KMS-11 (cell line): ENCODE measurements around the gene SFN.
"Not testable (repeated sequence)": the region's sequence is repeated elsewhere in the genome, so short reads cannot be mapped to it uniquely, and the experiment has no call there.

Source experiments
- H2AFZ ChIP-seq: fragments of 200-600 bp; sonication (generic); 2 replicates; pipeline ENCODE4 v1.6.1; 2016; ENCODE audit warnings: antibody characterized with exemption, mixed run types, low read depth
- H3K27ac ChIP-seq: fragments of 200-600 bp; sonication (generic); 2 replicates; pipeline ENCODE4 v1.6.1; 2016; ENCODE audit warnings: mild to moderate bottlenecking, mixed run types
- H3K27me3 ChIP-seq: fragments of 200-600 bp; sonication (generic); 2 replicates; pipeline ENCODE4 v1.6.1; 2017; ENCODE audit warnings: mild to moderate bottlenecking, low read depth, mixed run types, moderate library complexity; ENCODE audit not compliant: insufficient read depth
- H3K36me3 ChIP-seq: fragments of 200-600 bp; sonication (generic); 2 replicates; pipeline ENCODE4 v1.6.1; 2017; ENCODE audit warnings: mild to moderate bottlenecking, mixed run types; ENCODE audit not compliant: insufficient read depth
- H3K4me1 ChIP-seq: fragments of 200-600 bp; sonication (generic); 2 replicates; pipeline ENCODE4 v1.6.1; 2016; ENCODE audit warnings: mild to moderate bottlenecking, low read depth, mixed run types; ENCODE audit not compliant: poor library complexity, severe bottlenecking
- H3K4me2 ChIP-seq: fragments of 200-600 bp; sonication (generic); 2 replicates; pipeline ENCODE4 v1.7.0; 2016; ENCODE audit warnings: mild to moderate bottlenecking, mixed run types
- H3K4me3 ChIP-seq: fragments of 200-600 bp; sonication (generic); IDR thresholded peaks from 2 replicates; pipeline ENCODE4 v1.6.1; 2017; ENCODE audit warnings: low read depth, low read length, mixed read lengths; ENCODE audit not compliant: insufficient read depth
- H3K79me2 ChIP-seq: fragments of 200-600 bp; sonication (generic); 2 replicates; pipeline ENCODE4 v1.6.1; 2016; ENCODE audit warnings: low read depth, mixed run types; ENCODE audit not compliant: insufficient read depth
- H3K9ac ChIP-seq: fragments of 200-600 bp; sonication (generic); 2 replicates; pipeline ENCODE4 v1.6.1; 2016; ENCODE audit warnings: mild to moderate bottlenecking, mixed run types
- H4K20me1 ChIP-seq: fragments of 200-600 bp; sonication (generic); 2 replicates; pipeline ENCODE4 v1.6.1; 2016; ENCODE audit warnings: mild to moderate bottlenecking, mixed run types; ENCODE audit not compliant: insufficient read depth
- TF ChIP-seq, protein P1 (sequence below): fragments of 200-600 bp; sonication (generic); conservative IDR thresholded peaks from 2 replicates; pipeline ENCODE4 v1.6.1; 2017; ENCODE audit warnings: low read depth, mild to moderate bottlenecking, antibody characterized with exemption, low read length, moderate library complexity, mixed read lengths

The SFN gene

DNA sequence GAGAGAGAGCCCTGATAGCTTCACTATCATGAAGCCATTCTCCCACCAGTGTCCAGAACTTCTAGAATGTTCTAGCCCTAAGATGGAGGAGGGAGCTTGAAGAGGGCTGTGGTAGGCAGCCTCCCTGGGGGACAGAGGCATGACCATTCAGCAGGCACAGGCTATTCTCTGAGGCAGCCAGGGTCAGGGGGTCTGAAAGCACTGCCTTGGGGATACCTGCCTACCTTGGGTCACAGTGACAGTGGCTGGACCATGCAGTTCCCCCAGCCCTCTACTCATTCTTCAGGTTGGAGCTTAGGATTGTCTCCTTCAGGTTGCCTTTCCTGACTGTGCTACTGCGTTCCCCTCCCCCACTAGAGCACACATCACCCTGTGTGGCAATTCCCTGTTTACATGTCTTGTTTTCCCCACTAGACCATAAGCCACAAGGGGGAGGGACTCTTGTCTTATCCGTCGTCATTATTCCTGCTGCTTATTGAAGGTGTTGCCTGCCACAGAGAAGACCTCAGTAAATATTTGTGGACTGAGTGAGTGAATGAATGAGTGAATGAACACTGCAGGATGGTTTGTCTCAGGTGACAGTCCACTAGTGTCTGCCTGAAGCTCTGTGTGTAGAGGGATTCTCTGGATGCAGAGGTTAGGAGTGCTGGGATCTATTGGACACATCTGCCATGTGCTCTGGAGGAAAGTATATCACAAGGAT lies 31.3 kb upstream of the SFN start:
- Histone ChIP-seq H3K79me2 (peaks cover 44% of the 10 kb centered on the region), H3K36me3 (no peaks in the 10 kb centered on the region), H3K4me3 (no peak overlapping the region), H3K4me2 (no peak overlapping the region), H3K4me1 (peaks cover 85% of the 10 kb centered on the region), H3K27ac (peak overlapping the region; percentile 96; the same call in 1 of the 2 replicates), H4K20me1 (no peaks in the 10 kb centered on the region), H2AFZ (no peak overlapping the region), H3K27me3 (no peaks in the 10 kb centered on the region), H3K9ac (no peak overlapping the region; the same call in 1 of the 2 replicates)
- TF ChIP-seq, protein P1, sequence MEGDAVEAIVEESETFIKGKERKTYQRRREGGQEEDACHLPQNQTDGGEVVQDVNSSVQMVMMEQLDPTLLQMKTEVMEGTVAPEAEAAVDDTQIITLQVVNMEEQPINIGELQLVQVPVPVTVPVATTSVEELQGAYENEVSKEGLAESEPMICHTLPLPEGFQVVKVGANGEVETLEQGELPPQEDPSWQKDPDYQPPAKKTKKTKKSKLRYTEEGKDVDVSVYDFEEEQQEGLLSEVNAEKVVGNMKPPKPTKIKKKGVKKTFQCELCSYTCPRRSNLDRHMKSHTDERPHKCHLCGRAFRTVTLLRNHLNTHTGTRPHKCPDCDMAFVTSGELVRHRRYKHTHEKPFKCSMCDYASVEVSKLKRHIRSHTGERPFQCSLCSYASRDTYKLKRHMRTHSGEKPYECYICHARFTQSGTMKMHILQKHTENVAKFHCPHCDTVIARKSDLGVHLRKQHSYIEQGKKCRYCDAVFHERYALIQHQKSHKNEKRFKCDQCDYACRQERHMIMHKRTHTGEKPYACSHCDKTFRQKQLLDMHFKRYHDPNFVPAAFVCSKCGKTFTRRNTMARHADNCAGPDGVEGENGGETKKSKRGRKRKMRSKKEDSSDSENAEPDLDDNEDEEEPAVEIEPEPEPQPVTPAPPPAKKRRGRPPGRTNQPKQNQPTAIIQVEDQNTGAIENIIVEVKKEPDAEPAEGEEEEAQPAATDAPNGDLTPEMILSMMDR = no peak

DNA sequence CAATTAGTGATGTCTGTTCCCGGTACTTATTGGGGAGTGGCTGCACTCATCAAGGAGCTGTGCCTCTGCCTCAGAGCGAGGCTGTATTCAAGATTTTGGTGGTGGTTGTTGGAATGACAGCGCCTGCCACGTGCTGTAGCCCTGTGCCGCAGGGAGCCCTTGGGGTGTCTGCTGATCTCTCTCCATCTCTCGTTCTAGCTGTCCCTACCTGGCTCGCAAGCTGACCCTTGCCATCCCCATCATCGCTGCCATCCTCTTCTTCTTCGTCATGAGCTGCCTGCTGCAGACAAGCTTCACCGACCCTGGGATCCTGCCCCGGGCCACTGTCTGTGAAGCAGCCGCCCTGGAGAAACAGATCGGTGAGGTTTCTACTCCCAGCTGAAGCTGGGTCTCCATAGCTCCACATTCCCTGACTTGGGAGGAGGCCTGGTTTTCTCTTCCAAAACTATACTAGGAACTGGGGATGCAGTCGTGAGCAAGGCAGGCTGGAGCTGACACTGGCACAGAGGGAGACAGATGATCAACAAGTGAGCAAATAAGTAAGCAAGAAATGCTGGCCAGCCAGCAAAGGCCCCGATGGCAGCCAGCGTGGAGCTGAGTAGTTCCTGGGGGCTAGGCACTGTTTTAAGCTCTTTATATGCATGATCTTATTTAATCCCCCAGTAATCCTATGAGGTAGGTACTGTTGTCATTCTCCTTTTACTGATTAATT lies 30.5 kb upstream of the SFN start:
- Histone ChIP-seq H2AFZ (no peak overlapping the region), H3K4me2 (peak overlapping the region; percentile 67), H3K27ac (peak overlapping the region; percentile 96), H3K4me1 (peaks cover 92% of the 10 kb centered on the region), H4K20me1 (no peaks in the 10 kb centered on the region), H3K27me3 (no peaks in the 10 kb centered on the region), H3K9ac (no peak overlapping the region), H3K79me2 (peaks cover 39% of the 10 kb centered on the region), H3K4me3 (no peak overlapping the region), H3K36me3 (no peaks in the 10 kb centered on the region)
- TF ChIP-seq, protein P1 = no peak

GRCh38 chr1:26833432-26834405 lies 29.2 kb upstream of the SFN start:
- peaks cover 34% of the 10 kb centered on the region; the same call in 1 of the 2 replicates for H3K79me2 ChIP-seq
- H4K20me1 ChIP-seq = no peaks in the 10 kb centered on the region
- no peaks in the 10 kb centered on the region for H3K36me3 ChIP-seq
- no peaks in the 10 kb centered on the region for H3K27me3 ChIP-seq
- peaks cover 94% of the 10 kb centered on the region for H3K4me1 ChIP-seq
- H3K27ac ChIP-seq = peak overlapping the region; percentile 96
- peak overlapping the region; percentile 44; the same call in 1 of the 2 replicates for H2AFZ ChIP-seq
- H3K4me3 ChIP-seq = peak overlapping the region; percentile 53
- peak overlapping the region; percentile 67 for H3K4me2 ChIP-seq
- H3K9ac ChIP-seq = peak overlapping the region; percentile 71; the same call in 1 of the 2 replicates
- TF ChIP-seq, protein P1 = no peak

DNA sequence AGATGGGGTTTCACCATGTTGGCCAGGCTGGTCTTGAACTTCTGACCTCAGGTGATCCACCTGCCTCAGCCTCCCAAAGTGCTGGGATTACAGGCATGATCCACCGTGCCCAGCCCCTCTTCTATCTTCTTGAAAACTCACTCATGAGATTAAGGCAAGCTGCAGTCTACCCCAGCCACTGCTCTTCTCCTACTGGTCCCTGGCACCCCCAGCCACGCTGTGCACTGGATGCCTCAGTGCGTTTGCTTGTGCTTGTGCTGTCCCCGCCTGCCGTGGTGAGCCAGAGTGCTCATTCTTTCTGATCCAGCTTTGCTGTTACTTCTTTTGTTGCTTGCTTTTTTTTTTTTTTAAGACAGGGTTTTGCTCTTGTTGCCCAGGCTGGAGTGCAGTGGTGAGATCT lies 25.3 kb upstream of the SFN start:
- peaks cover 84% of the 10 kb centered on the region for H3K4me1 ChIP-seq
- not testable (repeated sequence) for H4K20me1 ChIP-seq, H3K36me3 ChIP-seq, H3K9ac ChIP-seq, H3K27me3 ChIP-seq, H3K4me3 ChIP-seq, H3K79me2 ChIP-seq, H2AFZ ChIP-seq
- H3K27ac ChIP-seq = peak overlapping the region; percentile 91
- H3K4me2 ChIP-seq = peak overlapping the region; percentile 84
